NCI-H82 treated with DMSO at 0.1 percent for 48 hours (cell line): ENCODE results near the gene LHPP.

Experiments
- DNase-seq: peaks from one replicate; lab custom pipeline; 2025; ENCODE audit not compliant: unreplicated experiment; lab: John Stamatoyannopoulos, UW

The LHPP gene

GRCh38 chr10:124470544-124471434 lies 9.2 kb downstream of the LHPP start:
- no peak for DNase-seq

DNA sequence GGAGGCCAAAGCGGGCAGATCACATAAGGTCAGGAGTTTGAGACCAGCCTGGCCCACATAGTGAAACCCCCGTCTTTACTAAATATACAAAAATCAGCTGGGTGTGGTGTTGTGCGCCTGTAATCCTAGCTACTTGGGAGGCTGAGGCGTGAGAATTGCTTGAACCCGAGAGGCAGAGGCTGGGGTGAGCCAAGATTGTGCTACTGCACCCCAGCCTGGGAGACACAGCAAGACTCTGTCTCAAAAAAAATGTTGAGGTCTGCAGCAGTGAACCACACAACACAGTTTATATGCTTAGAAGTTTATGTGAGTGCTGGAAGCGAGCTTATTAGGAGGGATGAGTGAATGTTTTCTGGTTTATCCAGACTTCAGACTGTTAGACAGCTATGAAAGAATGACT lies 10.4 kb downstream of the LHPP start:
- no peak for DNase-seq

- no peak for DNase-seq
Observed at GRCh38 chr10:124473070-124473469, 11.4 kb downstream of the LHPP start.

DNA sequence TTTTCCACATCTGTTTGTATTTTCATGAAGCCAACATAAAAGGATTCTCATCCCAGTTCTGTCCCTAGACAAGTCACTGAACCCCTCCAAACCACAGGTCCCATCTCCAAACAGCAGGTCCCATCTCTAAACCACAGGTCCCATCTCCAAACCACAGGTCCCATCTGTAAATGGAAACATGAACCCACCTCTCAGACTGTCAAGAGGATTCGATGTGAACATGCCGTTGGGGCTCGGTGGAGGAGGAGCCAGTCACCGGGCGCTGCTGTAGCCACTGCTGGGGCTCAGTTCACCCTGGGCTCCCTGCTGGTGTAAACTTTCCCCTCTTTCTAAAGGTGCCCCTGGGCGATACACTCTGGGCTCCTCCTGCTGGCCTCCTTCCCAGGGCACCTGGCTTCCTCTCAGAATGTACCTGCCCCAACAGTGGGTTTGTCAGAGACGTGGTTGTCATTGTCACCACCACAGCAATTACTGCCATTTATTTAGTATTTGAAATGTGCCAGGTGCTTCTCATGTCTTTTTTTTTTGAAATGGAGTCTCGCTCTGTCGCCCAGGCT lies 13.0 kb downstream of the LHPP start:
- DNase-seq: no peak

DNA sequence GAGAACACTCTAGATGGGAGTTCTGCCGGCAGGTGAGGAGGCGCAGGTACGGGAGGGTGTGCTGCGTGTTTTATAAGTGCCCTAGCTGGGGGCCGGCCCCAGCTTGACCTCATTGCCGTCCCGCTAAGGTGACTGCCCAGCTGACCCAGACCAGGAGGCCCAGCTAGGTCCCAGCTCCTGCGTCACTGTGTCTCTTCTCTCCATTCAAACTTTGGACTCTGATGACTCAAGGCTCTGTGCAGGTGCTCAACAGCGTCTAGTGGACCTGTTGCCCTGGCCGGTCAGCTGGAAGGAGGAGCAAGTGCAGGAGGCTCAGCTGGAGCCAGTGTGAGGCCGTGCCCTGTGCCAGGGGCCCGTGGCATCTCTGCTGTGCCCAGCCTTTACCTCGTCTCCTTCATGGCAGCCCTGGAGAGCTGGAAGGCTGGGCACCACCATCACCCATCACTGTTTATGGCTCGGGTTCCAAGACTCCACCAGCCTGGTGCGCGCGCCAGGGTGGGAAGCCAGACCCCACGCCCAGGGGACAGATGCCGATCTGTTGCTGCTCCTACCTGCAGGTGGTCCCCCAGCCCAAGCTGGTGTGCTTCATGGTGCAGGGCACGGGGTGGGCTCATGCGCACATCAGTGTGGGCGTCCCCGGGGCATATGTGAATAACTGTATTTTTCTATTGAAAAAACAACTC lies 14.6 kb downstream of the LHPP start:
- DNase-seq: no peak

DNA sequence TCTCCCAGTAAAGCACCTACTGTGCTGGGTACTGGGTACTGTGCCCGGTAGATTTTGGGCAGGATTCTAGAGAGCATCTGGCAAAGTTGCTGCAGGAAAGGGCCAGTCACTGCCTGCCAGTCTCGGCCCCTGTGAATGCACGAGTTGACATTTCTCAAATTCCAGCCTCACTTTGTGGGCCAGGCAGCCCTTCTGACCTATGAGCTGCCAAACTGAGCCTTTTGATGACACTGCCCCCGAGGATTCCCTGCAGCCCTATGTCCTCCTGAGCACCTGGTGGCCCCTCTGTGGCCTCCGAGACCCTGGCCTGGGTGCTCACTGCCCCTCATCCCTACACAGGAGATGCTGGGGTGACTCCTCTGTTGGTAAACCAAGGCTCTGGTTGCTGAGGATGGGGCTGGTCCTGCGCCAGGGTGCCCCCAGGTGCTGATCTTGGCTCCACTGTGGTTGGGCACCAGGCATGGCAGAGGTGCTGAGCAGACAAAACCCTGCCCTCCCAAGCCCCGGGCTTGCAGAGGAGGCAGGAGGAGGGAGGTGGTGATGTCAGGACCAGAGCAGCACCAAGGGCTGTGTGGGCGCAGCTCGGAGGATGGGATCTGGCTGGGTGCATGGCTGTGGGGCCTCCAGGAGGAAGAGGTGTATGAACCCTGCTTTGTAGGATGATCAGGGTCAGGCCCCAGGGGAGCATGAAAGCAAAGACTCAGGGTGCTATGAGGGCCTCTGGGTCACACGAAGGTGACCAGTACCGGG lies 16.2 kb downstream of the LHPP start:
- no peak for DNase-seq

DNA sequence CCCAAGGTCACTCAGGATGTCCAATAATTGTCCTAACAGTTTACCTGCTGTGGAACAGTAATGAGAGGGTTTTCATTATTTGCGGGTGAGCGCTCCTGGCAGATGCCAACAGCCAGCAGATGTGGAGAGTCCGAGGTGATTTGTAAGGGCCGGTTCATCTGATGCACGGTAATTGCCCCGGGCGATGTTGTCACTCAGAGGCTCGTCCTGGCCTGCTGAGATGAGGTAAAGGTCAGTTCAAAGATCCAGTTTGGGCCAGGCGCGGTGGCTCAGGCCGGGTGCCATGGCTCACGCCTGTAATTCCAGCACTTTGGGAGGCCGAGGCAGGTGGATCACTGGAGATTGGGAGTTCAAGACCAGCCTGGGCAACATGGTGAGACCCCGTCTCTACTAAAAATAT lies 16.9 kb downstream of the LHPP start:
- DNase-seq: no peak

DNA sequence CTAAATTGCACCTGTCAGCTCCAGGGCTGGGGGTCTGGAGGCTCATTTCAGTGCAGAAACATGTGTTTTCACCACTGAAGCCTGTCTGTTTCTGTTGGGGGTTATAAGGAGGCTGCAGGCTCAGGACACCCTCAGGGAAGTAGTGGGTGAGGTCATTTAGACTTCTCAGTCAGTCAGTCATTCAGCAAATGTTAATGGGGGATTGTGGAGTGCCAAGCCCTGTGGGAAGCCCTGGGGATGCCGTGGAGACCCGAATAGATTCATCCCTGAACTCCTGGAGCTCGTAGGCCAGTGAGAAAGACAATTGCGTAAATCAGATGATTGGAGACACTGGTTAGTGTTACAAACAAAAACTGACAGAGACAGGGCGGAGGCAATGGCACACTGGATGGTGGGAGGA lies 19.2 kb downstream of the LHPP start:
- no peak for DNase-seq

- DNase-seq: no peak
Observed at GRCh38 chr10:124481717-124482116, 20.1 kb downstream of the LHPP start.

GRCh38 chr10:124482236-124482800 lies 20.7 kb downstream of the LHPP start:
- no peak for DNase-seq

DNA sequence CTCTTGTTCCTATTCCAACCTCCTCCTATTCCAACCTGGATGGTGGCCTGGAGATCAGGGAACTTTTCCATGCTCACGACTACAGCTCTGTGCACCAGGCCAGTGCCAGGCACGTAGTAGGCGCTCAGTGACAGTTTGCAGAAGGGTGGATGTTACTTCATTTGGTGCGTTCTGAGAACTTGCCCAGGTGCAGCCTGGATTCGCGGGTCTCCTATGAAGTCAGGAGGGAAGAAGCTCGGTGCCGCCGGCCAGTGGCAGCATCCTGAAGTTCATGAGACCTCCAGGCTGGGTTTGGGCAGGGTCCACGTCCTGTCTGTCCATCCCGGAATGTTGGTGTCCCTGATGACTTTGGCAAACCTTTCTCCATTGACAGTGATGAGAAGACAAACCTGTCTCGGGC lies 21.3 kb downstream of the LHPP start:
- no peak for DNase-seq

DNA sequence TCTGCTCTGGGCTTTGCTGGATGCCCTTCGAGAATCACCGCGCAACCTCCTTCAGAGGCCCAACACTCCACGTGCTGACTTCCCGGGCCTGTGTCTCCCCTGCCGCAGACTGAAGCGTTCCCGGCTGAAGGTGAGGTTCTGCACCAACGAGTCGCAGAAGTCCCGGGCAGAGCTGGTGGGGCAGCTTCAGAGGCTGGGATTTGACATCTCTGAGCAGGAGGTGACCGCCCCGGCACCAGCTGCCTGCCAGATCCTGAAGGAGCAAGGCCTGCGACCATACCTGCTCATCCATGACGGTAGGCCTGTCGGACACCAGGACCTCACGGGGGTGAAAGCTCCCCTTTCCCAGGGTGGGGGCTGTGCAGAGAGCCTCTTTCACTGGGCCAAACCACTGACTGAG lies 22.4 kb downstream of the LHPP start:
- DNase-seq: no peak

DNA sequence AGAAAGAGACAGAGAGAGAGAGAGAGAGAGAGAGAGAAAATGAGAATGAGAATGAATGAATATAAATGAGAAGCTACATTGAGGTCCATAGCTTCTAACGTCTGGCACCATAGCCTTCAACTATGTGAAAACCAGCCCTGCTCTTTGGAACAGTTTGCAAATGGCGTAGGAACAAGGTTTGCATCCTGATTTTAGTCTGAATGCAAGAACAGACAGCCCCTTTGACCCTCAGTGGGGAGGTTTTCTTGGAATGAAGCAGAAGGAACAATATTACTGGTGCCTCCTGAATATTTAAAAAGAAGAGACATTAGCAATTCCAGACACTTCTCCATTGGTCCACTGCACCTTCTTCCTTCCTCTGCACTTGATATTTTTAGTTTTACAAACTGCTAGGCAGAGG lies 23.0 kb downstream of the LHPP start:
- DNase-seq: no peak

GRCh38 chr10:124486635-124487034 lies 25.0 kb downstream of the LHPP start:
- no peak for DNase-seq

DNA sequence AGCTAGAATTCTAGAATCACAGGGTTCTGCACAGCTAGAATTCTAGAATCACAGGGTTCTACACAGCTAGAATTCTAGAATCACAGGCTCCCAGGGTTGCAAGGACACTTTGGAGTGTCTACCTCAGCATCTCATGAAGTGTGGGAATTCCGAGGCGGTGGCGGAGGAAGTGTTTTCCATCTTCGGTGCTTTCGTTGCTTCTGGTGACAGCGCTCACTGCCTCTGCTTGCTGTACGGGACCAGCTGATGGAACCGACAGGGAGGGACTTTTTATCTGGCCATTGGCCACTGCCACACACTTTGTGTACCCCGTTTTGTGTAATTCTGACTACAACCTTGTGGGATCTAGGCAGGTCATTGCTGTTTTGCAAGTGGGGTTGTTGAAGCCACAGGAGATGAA lies 29.5 kb downstream of the LHPP start:
- no peak for DNase-seq

DNA sequence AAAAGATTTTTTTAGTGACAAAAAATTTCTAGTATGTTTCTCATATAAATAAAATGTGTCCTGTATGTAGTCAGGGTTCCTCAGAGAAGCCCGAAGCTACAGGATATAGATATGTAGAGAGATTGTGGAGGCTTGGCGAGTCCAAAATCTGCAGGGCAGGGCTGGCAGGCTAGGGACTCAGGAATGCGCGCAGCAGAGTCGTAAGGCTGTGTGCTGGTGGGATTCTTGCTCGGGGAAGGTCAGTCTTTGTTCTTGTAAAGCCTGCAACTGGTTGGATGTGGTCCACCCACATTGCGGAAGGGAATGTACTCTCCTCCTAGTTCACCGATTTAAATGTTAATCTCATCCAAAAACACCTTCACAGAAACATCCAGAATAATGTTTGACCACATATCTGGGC lies 30.6 kb downstream of the LHPP start:
- DNase-seq: no peak

GRCh38 chr10:124493214-124493882 lies 31.7 kb downstream of the LHPP start:
- no peak for DNase-seq

DNA sequence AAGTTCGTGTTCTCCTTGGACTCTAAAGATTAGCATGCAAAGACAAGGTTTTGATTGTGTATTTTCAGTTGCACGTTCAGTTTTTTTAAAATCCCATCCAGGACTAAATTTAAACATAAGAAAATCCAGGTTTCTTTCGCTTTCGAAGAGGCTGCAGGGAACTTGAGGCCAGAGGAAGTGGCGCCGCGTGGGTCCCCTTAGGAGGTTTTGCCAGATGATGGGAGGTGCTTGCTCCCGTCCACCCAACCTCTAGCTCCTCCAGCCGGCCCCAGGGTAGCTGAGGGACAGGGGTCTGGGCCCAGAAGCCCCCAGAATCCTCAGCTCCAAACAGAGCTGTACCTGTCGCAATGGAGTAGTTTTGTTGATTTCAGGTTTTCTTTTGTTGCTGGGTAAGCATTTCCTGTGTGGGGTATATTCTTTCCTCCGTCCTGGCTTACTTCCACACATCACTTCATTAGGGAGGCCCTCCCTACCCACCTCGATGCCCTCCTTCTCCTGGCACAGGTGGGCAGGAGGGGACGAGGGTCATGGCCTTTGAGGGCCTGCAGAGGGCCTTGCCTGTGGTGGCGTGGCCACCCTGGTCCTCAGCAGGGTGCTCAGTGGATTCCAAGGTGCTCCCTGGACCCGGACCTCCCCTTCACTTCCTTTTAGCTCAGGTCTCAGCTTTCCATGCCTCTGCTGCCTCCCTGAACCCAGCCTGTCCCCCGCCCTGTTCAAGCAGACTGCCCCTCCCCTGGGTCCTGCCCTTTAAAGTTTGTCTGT lies 32.6 kb downstream of the LHPP start:
- DNase-seq: no peak

DNA sequence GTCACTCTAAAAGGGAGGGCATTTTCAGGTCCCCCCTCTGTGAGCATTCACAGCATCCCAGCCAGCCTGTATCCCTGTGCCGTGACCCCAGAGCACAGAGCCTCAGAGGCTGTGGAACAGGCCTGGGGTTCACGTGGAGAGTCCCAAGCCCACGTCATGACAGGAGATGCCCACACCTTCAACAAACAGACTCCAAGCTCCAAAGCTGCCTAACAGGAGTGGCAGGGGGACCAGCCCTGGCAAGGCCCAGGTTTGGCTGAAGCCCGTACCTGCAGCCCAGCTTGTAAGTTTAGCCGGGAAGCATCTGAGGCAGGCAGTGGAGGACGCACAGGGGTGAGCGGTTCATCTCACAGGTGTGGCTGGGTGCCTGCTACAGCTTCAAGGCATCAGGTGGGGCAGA lies 33.5 kb downstream of the LHPP start:
- DNase-seq: no peak

DNA sequence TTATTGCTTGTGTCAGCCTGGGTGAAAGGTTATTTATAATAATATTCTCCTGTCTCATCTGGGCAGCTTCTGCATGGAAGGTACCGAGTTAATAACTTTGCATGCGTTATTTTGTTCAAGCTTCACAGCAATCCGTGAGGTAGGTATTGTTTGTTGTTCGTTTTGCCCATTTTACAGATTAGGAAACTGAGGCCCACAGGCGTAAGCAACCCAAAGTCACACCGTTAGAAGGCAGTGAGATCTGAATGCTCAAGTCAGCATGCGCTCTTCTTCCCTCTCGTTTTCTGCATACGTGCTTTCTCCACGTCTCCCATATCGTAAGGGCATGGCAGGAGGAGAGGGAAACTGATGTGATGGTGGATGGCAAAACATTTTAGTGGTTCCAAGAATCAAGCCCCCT lies 34.1 kb downstream of the LHPP start:
- no peak for DNase-seq
